Gastroesophageal sphincter (tissue), 4 donors: ENCODE results near the gene GON4L. TPM values are rescaled to one million over a fixed set of nuclear protein-coding genes. Genes with fewer than 3 reads are reported as not detected.

Experiments
- ATAC-seq: fragments of 150-250 bp; one replicate; pipeline ENCODE4 v1.9.1; 2016; ENCODE audit warnings: mild to moderate bottlenecking, moderate library complexity
- H3K27ac ChIP-seq, 4 donors: fragments of 200-600 bp; sonication (generic) in 3 of 4; 1 replicate in 3 of 4; 2 replicates in 1 of 4; pipeline ENCODE4 v1.5.1; 2016 to 2019
- H3K27me3 ChIP-seq: fragments of 200-600 bp; sonication (generic); one replicate; pipeline ENCODE4 v1.5.1; 2019
- H3K36me3 ChIP-seq, 2 donors: fragments of 200-600 bp; sonication (generic); one replicate each; pipeline ENCODE4 v1.5.1; 2019; ENCODE audit warnings: control low read depth in 1 of 2
- H3K4me1 ChIP-seq, 3 donors: fragments of 200-600 bp; sonication (generic); 1 replicate in 2 of 3; 2 replicates in 1 of 3; pipeline ENCODE4 v1.5.1; 2016 to 2019; ENCODE audit warnings: control low read depth in 2 of 3
- H3K4me3 ChIP-seq, 2 donors: fragments of 200-600 bp; sonication (generic); one replicate each; pipeline ENCODE4 v1.5.1; 2019; ENCODE audit warnings: mild to moderate bottlenecking in 1 of 2, moderate library complexity in 1 of 2
- H3K9me3 ChIP-seq, 3 donors: fragments of 200-600 bp; sonication (generic); one replicate each; pipeline ENCODE4 v1.5.1; 2017 to 2019; ENCODE audit warnings: control low read depth in 2 of 3
- CTCF ChIP-seq, 4 experiments: fragments of 200-600 bp in 2 of 4; fragments of 450-650 bp in 2 of 4; sonication (generic) in 1 of 4; IDR thresholded peaks; one replicate each; pipeline ENCODE4 v1.5.1; 2017 to 2019; ENCODE audit warnings: antibody characterized with exemption in 4 of 4, mild to moderate bottlenecking in 2 of 4, moderate library complexity in 2 of 4
- EP300 ChIP-seq: sonication (generic); formaldehyde crosslinking; IDR thresholded peaks from one replicate; pipeline ENCODE4 v1.6.1; 2017; ENCODE audit warnings: antibody characterized with exemption, mild to moderate bottlenecking
- POLR2A ChIP-seq, 2 donors: fragments of 450-650 bp; IDR thresholded peaks; one replicate each; pipeline ENCODE4 v1.6.1; 2017; ENCODE audit warnings: antibody characterized with exemption in 2 of 2, mild to moderate bottlenecking in 2 of 2, moderate library complexity in 1 of 2
- POLR2AphosphoS5 ChIP-seq: sonication (generic); formaldehyde crosslinking; IDR thresholded peaks from one replicate; pipeline ENCODE4 v1.6.1; 2017; ENCODE audit warnings: antibody characterized with exemption
- WGBS, 2 donors: methylation state at CpG; one replicate each; pipeline ENCODE4 v1.1.5; 2018; ENCODE audit warnings: low coverage in 1 of 2; 5-methylcytosine and 5-hydroxymethylcytosine counted together
- total RNA-seq, 4 donors: library from RNA; depleted of rRNA; stranded (reverse); fragments of >200 nt; gene quantifications; one replicate each; pipeline ENCODE4 v1.1.0, GENCODE V29; 2016

GON4L gene
- total RNA-seq, 4 donors from 2014 or later, result 16.6 to 55.1 (median 35.9) TPM

GRCh38 chr1:155890251-155890650 lies 33.2 kb upstream of the GON4L start:
- Histone ChIP-seq H3K27ac (no peak overlapping the region), H3K27me3 (no peaks in the 10 kb centered on the region), H3K9me3 (no peaks in the 10 kb centered on the region), H3K4me3 (no peak overlapping the region), H3K36me3 (no peaks in the 10 kb centered on the region), H3K4me1 (peaks cover 0 to 24% (median 11%) of the 10 kb centered on the region in 3 donors)
- no peak for ATAC-seq
- WGBS, 2 donors, result 56 to 65% methylated on average over 3 of the region's 3 CpGs
- TF ChIP-seq CTCF (IDR thresholded peaks at IDR 0.05) (no peak), POLR2A (IDR thresholded peaks at IDR 0.05) (no peak), EP300 (no peak), POLR2AphosphoS5 (no peak)

- ATAC-seq, result no peak
- H3K4me3 ChIP-seq, result no peak overlapping the region
- no peaks in the 10 kb centered on the region for H3K36me3 ChIP-seq
- no peaks in the 10 kb centered on the region for H3K9me3 ChIP-seq
- no peak for TF ChIP-seq CTCF (IDR thresholded peaks at IDR 0.05)
- TF ChIP-seq EP300, result no peak
- no peak for TF ChIP-seq POLR2A (IDR thresholded peaks at IDR 0.05)
- no peak for TF ChIP-seq POLR2AphosphoS5
- no peak overlapping the region for H3K27ac ChIP-seq
- H3K4me1 ChIP-seq, result peaks cover 0 to 24% (median 11%) of the 10 kb centered on the region in 3 donors
- no peaks in the 10 kb centered on the region for H3K27me3 ChIP-seq
- 56 to 72% methylated on average over 2 of the region's 2 CpGs for WGBS, 2 donors
Measured at GRCh38 chr1:155889566-155889965, 32.6 kb upstream of the GON4L start.

- H3K36me3 ChIP-seq, result peaks cover 0 to 3% of the 10 kb centered on the region in 2 donors
- H3K4me1 ChIP-seq, result peaks cover 0 to 15% (median 6%) of the 10 kb centered on the region in 3 donors
- no peak for ATAC-seq
- 100% methylated on average over 3 of the region's 5 CpGs; no CpG with 5 or more reads in 1 of the 2 donors for WGBS, 2 donors
- H3K4me3 ChIP-seq, result no peak overlapping the region
- H3K9me3 ChIP-seq, result no peaks in the 10 kb centered on the region
- H3K27ac ChIP-seq, result no peak overlapping the region
- TF ChIP-seq CTCF (IDR thresholded peaks at IDR 0.05) (no peak), POLR2AphosphoS5 (no peak), POLR2A (IDR thresholded peaks at IDR 0.05) (no peak), EP300 (no peak)
- H3K27me3 ChIP-seq, result no peaks in the 10 kb centered on the region
Measured at GRCh38 chr1:155888481-155888880, 31.5 kb upstream of the GON4L start.

GRCh38 chr1:155884982-155885381 lies 28.0 kb upstream of the GON4L start:
- no peaks in the 10 kb centered on the region for H3K4me1 ChIP-seq
- no peak overlapping the region for H3K27ac ChIP-seq
- H3K4me3 ChIP-seq, result no peak overlapping the region
- H3K36me3 ChIP-seq, result peaks cover 0 to 32% of the 10 kb centered on the region in 2 donors
- no peak for ATAC-seq
- no peaks in the 10 kb centered on the region for H3K27me3 ChIP-seq
- H3K9me3 ChIP-seq, result no peaks in the 10 kb centered on the region
- TF ChIP-seq POLR2A (IDR thresholded peaks at IDR 0.05) (no peak), CTCF (IDR thresholded peaks at IDR 0.05) (no peak), POLR2AphosphoS5 (no peak), EP300 (no peak)

GRCh38 chr1:155884031-155884960 lies 27.3 kb upstream of the GON4L start:
- WGBS, 2 donors, result 80 to 86% methylated on average over 6 to 8 of the region's 9 CpGs
- ATAC-seq, result no peak
- peaks cover 0 to 39% of the 10 kb centered on the region in 2 donors for H3K36me3 ChIP-seq
- no peaks in the 10 kb centered on the region for H3K27me3 ChIP-seq
- TF ChIP-seq POLR2A (IDR thresholded peaks at IDR 0.05) (no peak), EP300 (no peak), POLR2AphosphoS5 (no peak), CTCF (IDR thresholded peaks at IDR 0.05) (no peak)
- no peaks in the 10 kb centered on the region for H3K9me3 ChIP-seq
- no peaks in the 10 kb centered on the region for H3K4me1 ChIP-seq
- H3K27ac ChIP-seq, result no peak overlapping the region
- H3K4me3 ChIP-seq, result no peak overlapping the region
